Testis (tissue), 2 donors: ENCODE data around the gene NPHP4.

Experiments
- CTCF ChIP-seq, 3 experiments: fragments of 450-650 bp in 2 of 3; fragments of 200-600 bp in 1 of 3; sonication (generic) in 1 of 3; IDR thresholded peaks; one replicate each; pipeline ENCODE4 v1.5.1; 2016 to 2019; ENCODE audit warnings: antibody characterized with exemption in 3 of 3, mild to moderate bottlenecking in 2 of 3, moderate library complexity in 1 of 3
- POLR2A ChIP-seq: fragments of 450-650 bp; IDR thresholded peaks from one replicate; pipeline ENCODE4 v1.6.1; 2017; ENCODE audit warnings: antibody characterized with exemption, mild to moderate bottlenecking, moderate library complexity

GRCh38 chr1:5885471-5886139 is 106.6 kb downstream of the NPHP4 start:
- TF ChIP-seq POLR2A (no peak), CTCF (IDR thresholded peaks at IDR 0.05) (no peak)
